H1 (cell line): ENCODE data around the gene MSANTD4. TPM values are rescaled to one million over a fixed set of nuclear protein-coding genes. Genes with fewer than 3 reads are reported as not detected.

ENCODE experiments used
- CTCF ChIA-PET: fragments of 300-600 bp; sonication (Branson Sonifier 250); formaldehyde crosslinking; loops from one replicate; lab custom pipeline; 2021; ENCODE audit not compliant: partially characterized antibody; lab: Charles Lee
- POLR2A ChIA-PET: fragments of 300-600 bp; sonication (Branson Sonifier 250); formaldehyde crosslinking; loops from one replicate; lab custom pipeline; 2021; ENCODE audit warnings: inconsistent platforms; ENCODE audit not compliant: partially characterized antibody; lab: Charles Lee
- DNase-seq, 2 experiments: peaks; one replicate each; pipeline versions ENCODE4 v3.0.0 to v3.0.0-alpha.2; 2010 to 2022; ENCODE audit warnings: low spot score in 2 of 2, low read depth in 1 of 2, mixed read lengths in 1 of 2
- FAIRE-seq: peaks from 2 replicates; lab custom pipeline; 2011; peaks lifted over from hg19 to GRCh38; lab: Jason Lieb, UNC
- H2AFZ ChIP-seq: 2 replicates; pipeline ENCODE4 v1.8.1; 2012; ENCODE audit warnings: low read length, inconsistent platforms
- H2AK5ac ChIP-seq: 2 replicates; pipeline ENCODE4 v1.6.1; 2013; ENCODE audit warnings: low read depth, low read length
- H2BK120ac ChIP-seq: replicated peaks from 2 replicates; pipeline ENCODE3; 2013; ENCODE audit warnings: low read depth, low read length, inconsistent platforms
- H2BK12ac ChIP-seq: 2 replicates; pipeline ENCODE4 v1.6.1; 2013; ENCODE audit warnings: low read depth, low read length
- H2BK15ac ChIP-seq: 2 replicates; pipeline ENCODE4 v1.6.1; 2013; ENCODE audit warnings: low read length
- H2BK20ac ChIP-seq: 2 replicates; pipeline ENCODE4 v1.6.1; 2013; ENCODE audit warnings: low read length
- H2BK5ac ChIP-seq: 2 replicates; pipeline ENCODE4 v1.6.1; 2013; ENCODE audit warnings: low read depth, low read length
- H3K14ac ChIP-seq: 2 replicates; pipeline ENCODE4 v1.6.1; 2013; ENCODE audit warnings: inconsistent platforms; ENCODE audit not compliant: insufficient read length
- H3K18ac ChIP-seq: 2 replicates; pipeline ENCODE4 v1.6.1; 2013; ENCODE audit warnings: low read length; ENCODE audit errors: extremely low read depth
- H3K23ac ChIP-seq: 2 replicates; pipeline ENCODE4 v1.6.1; 2013; ENCODE audit warnings: inconsistent platforms; ENCODE audit not compliant: insufficient read length
- H3K23me2 ChIP-seq: 2 replicates; pipeline ENCODE4 v1.6.1; 2013; ENCODE audit warnings: low read depth, low read length
- H3K27ac ChIP-seq: 2 replicates; pipeline ENCODE4 v1.6.1; 2011; ENCODE audit warnings: low read depth, low read length, inconsistent platforms
- H3K27me3 ChIP-seq, 4 experiments: replicated peaks in 1 of 4; 1 replicate in 1 of 4; 2 replicates in 3 of 4; pipeline versions ENCODE4 v1.6.1 to v1.8.1; 2011 to 2013; ENCODE audit warnings: low read length in 3 of 4, mild to moderate bottlenecking in 3 of 4, inconsistent platforms in 2 of 4, mixed read lengths in 2 of 4, moderate library complexity in 1 of 4; ENCODE audit not compliant: control insufficient read depth in 3 of 4, insufficient read depth in 3 of 4; ENCODE audit errors: extremely low read depth in 1 of 4
- H3K36me3 ChIP-seq, 4 experiments: 2 replicates each; pipeline versions ENCODE4 v1.6.1 to v1.8.1; 2011 to 2013; ENCODE audit warnings: mild to moderate bottlenecking in 4 of 4, low read length in 3 of 4, moderate library complexity in 2 of 4, control low read depth in 1 of 4, inconsistent platforms in 1 of 4; ENCODE audit not compliant: insufficient read depth in 4 of 4, control insufficient read depth in 2 of 4
- H3K4ac ChIP-seq: replicated peaks from 2 replicates; pipeline ENCODE3; 2013; ENCODE audit warnings: low read length, low read depth, mixed read lengths, inconsistent platforms; ENCODE audit not compliant: insufficient read length
- H3K4me1 ChIP-seq, 4 experiments: replicated peaks in 1 of 4; 1 replicate in 1 of 4; 2 replicates in 3 of 4; pipeline versions ENCODE4 v1.6.1 to v1.8.1; 2011 to 2013; ENCODE audit warnings: low read length in 3 of 4, inconsistent platforms in 2 of 4, mixed read lengths in 1 of 4; ENCODE audit not compliant: insufficient read depth in 4 of 4, control insufficient read depth in 3 of 4
- H3K4me2 ChIP-seq, 2 experiments: 2 replicates each; pipeline versions ENCODE4 v1.6.1 to v1.8.1; 2011 to 2013; ENCODE audit warnings: low read depth in 2 of 2, low read length in 2 of 2, control low read depth in 1 of 2, inconsistent platforms in 1 of 2, mild to moderate bottlenecking in 1 of 2; ENCODE audit not compliant: insufficient read depth in 1 of 2
- H3K4me3 ChIP-seq, 4 experiments: fragments of 200-600, 300-600 bp in 1 of 4; sonication (generic), shearing (Covaris generic), sonication (Bioruptor Twin) in 1 of 4; 2 replicates each; pipeline versions ENCODE4 v1.5.1 to v1.8.1; 2011 to 2016; ENCODE audit warnings: low read length in 4 of 4, low read depth in 3 of 4, control low read depth in 2 of 4, inconsistent platforms in 2 of 4, mild to moderate bottlenecking in 2 of 4, mixed read lengths in 1 of 4, moderate library complexity in 1 of 4; ENCODE audit not compliant: insufficient read depth in 2 of 4; ENCODE audit errors: extremely low read depth in 1 of 4
- H3K56ac ChIP-seq: replicated peaks from 2 replicates; pipeline ENCODE3; 2013; ENCODE audit warnings: low read depth, mild to moderate bottlenecking, mixed read lengths, low read length, inconsistent platforms; ENCODE audit not compliant: insufficient read length
- H3K79me1 ChIP-seq: 2 replicates; pipeline ENCODE4 v1.6.1; 2013; ENCODE audit warnings: low read depth, low read length, control low read depth
- H3K79me2 ChIP-seq, 2 experiments: 2 replicates each; pipeline versions ENCODE4 v1.6.1 to v1.8.1; 2012 to 2013; ENCODE audit warnings: low read length in 2 of 2, mild to moderate bottlenecking in 2 of 2, inconsistent platforms in 1 of 2; ENCODE audit not compliant: insufficient read depth in 2 of 2, control insufficient read depth in 1 of 2
- H3K9ac ChIP-seq, 4 experiments: replicated peaks in 1 of 4; 1 replicate in 1 of 4; 2 replicates in 3 of 4; pipeline versions ENCODE4 v1.6.1 to v1.8.1; 2011 to 2013; ENCODE audit warnings: low read depth in 3 of 4, low read length in 3 of 4, control low read depth in 2 of 4, mild to moderate bottlenecking in 2 of 4, moderate library complexity in 2 of 4, inconsistent platforms in 1 of 4; ENCODE audit errors: extremely low read depth in 1 of 4
- H3K9me3 ChIP-seq, 2 experiments: 2 replicates each; pipeline versions ENCODE4 v1.6.1 to v1.8.1; 2012 to 2013; ENCODE audit warnings: mild to moderate bottlenecking in 2 of 2, moderate library complexity in 2 of 2, control low read depth in 1 of 2, inconsistent platforms in 1 of 2, low read depth in 1 of 2, low read length in 1 of 2, mixed read lengths in 1 of 2; ENCODE audit not compliant: insufficient read depth in 2 of 2
- H4K20me1 ChIP-seq, 2 experiments: replicated peaks in 1 of 2; 2 replicates each; pipeline versions ENCODE3 to v1.8.1; 2011 to 2013; ENCODE audit warnings: inconsistent platforms in 2 of 2, low read length in 2 of 2, mild to moderate bottlenecking in 1 of 2; ENCODE audit not compliant: insufficient read depth in 2 of 2, control insufficient read depth in 1 of 2
- H4K5ac ChIP-seq: 2 replicates; pipeline ENCODE4 v1.6.1; 2013; ENCODE audit warnings: low read length, low read depth, mixed read lengths, inconsistent platforms; ENCODE audit not compliant: insufficient read length
- H4K8ac ChIP-seq: 2 replicates; pipeline ENCODE4 v1.8.0; 2013; ENCODE audit warnings: mild to moderate bottlenecking, moderate library complexity, low read length, inconsistent platforms; ENCODE audit not compliant: insufficient read depth; ENCODE audit errors: extremely low read depth
- H4K91ac ChIP-seq: replicated peaks from 2 replicates; pipeline ENCODE3; 2013; ENCODE audit warnings: low read length, mixed read lengths, inconsistent platforms; ENCODE audit not compliant: insufficient read length
- CEBPB ChIP-seq: IDR thresholded peaks from 2 replicates; pipeline ENCODE4 v1.6.1; 2012; ENCODE audit warnings: low read depth, low read length
- ZNF274 ChIP-seq: IDR thresholded peaks from 2 replicates; pipeline ENCODE4 v1.7.0; 2012; ENCODE audit warnings: low read length, borderline replicate concordance; ENCODE audit errors: extremely low read depth
- WGBS, 2 experiments: shearing (Covaris generic) in 1 of 2; methylation state at CpG; one replicate each; pipeline versions ENCODE4 v1.1.6 to v1.1.7; 2013 to 2015; ENCODE audit warnings: low lambda C conversion rate in 2 of 2, mixed read lengths in 2 of 2, inconsistent platforms in 1 of 2, low coverage in 1 of 2, missing lambda C conversion rate in 1 of 2; ENCODE audit not compliant: insufficient replicate concordance in 2 of 2, insufficient coverage in 1 of 2, insufficient read length in 1 of 2; ENCODE audit errors: extremely low coverage in 1 of 2, missing lambda C conversion rate in 1 of 2; 5-methylcytosine and 5-hydroxymethylcytosine counted together
- polyA plus RNA-seq, 7 experiments: library from polyadenylated mRNA; depleted of rRNA in 3 of 7; stranded (reverse) in 5 of 7; unstranded in 2 of 7; fragments of >200 nt in 5 of 7; fragments of 200-250 nt in 2 of 7; gene quantifications; 1 replicate in 5 of 7; 2 replicates in 1 of 7; 4 replicates in 1 of 7; pipeline versions ENCODE4 v1.2.1 to v1.2.3, GENCODE V29; 2011 to 2013; ENCODE audit warnings: missing spikeins in 2 of 7, mixed read lengths in 2 of 7
- total RNA-seq: library from RNA; stranded (reverse); fragmentation: NEBNext Ultra II Directional; extraction: Animal tissue kit (Norgen Biotek cat#: 25700); gene quantifications from 2 replicates; pipeline ENCODE4 v1.2.1, GENCODE V29; 2021

The MSANTD4 gene
- total and polyA plus RNA-seq, 2 of the 8 experiments (the other 6 are each of a cell fraction or from before 2014, with no cell fraction given), result 5.1 to 21.9 TPM

- no peak overlapping the region for H4K8ac ChIP-seq
- H3K27ac ChIP-seq, result no peak overlapping the region
- H3K4me3 ChIP-seq, result no peak overlapping the region
- DNase-seq, result no peak
- H2AFZ ChIP-seq, result no peak overlapping the region
- no peak for FAIRE-seq
- H4K91ac ChIP-seq, result no peak overlapping the region
- no peaks in the 10 kb centered on the region for H3K79me2 ChIP-seq
- H3K4me2 ChIP-seq, result no peak overlapping the region
- H3K23me2 ChIP-seq, result no peaks in the 10 kb centered on the region; the same call in 1 of the 2 replicates
- POLR2A ChIA-PET, result no interaction called here
- H3K4me1 ChIP-seq, result no peaks in the 10 kb centered on the region; a peak in 1 of 7 replicates
- no peak overlapping the region for H2BK120ac ChIP-seq
- H2BK12ac ChIP-seq, result no peak overlapping the region
- TF ChIP-seq CEBPB (peak; percentile 48; the same call in 1 of the 2 replicates), ZNF274 (no peak)
- TF ChIP-seq, all 59 proteins: peak for 1
- H2BK20ac ChIP-seq, result no peak overlapping the region
- H3K9me3 ChIP-seq, result no peaks in the 10 kb centered on the region
- no peak overlapping the region for H2AK5ac ChIP-seq
- no peaks in the 10 kb centered on the region for H4K20me1 ChIP-seq
- CTCF ChIA-PET, result no interaction called here
- no peak overlapping the region for H3K14ac ChIP-seq
- no peak overlapping the region for H4K5ac ChIP-seq
- 79% methylated on average over 2 of the region's 2 CpGs; no CpG with 5 or more reads in 1 of the 2 experiments for WGBS, 2 experiments
- no peak overlapping the region for H3K4ac ChIP-seq
- H2BK5ac ChIP-seq, result no peak overlapping the region
- H2BK15ac ChIP-seq, result no peak overlapping the region
- H3K27me3 ChIP-seq, result no peaks in the 10 kb centered on the region
- H3K23ac ChIP-seq, result no peak overlapping the region
- H3K79me1 ChIP-seq, result no peaks in the 10 kb centered on the region
- H3K56ac ChIP-seq, result no peak overlapping the region
- H3K36me3 ChIP-seq, result no peaks in the 10 kb centered on the region
- H3K9ac ChIP-seq, result no peak overlapping the region
- no peak overlapping the region for H3K18ac ChIP-seq
Measured at GRCh38 chr11:105989124-105989523, 32.9 kb downstream of the MSANTD4 start.
